ENCODE measurements around the gene CEP68.
"Not testable (repeated sequence)": the region's sequence is repeated elsewhere in the genome, so short reads cannot be mapped to it uniquely, and the experiment has no call there.

Gene CEP68

GRCh38 chr2:65114921-65115320 lies 58.7 kb downstream of the CEP68 start:
- no peak for ATAC-seq (ENCODE audit: low read depth)
- Histone ChIP-seq H3K9me3 (ENCODE audit: severe bottlenecking) (no peaks in the 10 kb centered on the region), H3K27ac (ENCODE audit: poor library complexity, severe bottlenecking) (no peak overlapping the region), H3K27me3 (ENCODE audit: insufficient read depth, poor library complexity, severe bottlenecking) (no peaks in the 10 kb centered on the region), H3K4me1 (ENCODE audit: insufficient read depth, poor library complexity, severe bottlenecking) (no peaks in the 10 kb centered on the region), H3K36me3 (ENCODE audit: low read depth) (peaks cover 21% of the 10 kb centered on the region; the same call in 1 of the 2 replicates), H3K4me3 (ENCODE audit: severe bottlenecking) (no peak overlapping the region)
- no peak for TF ChIP-seq CTCF (IDR thresholded peaks at IDR 0.05; ENCODE audit: poor library complexity, severe bottlenecking)
- no peak for DNase-seq (ENCODE audit: low spot score)

GRCh38 chr2:65116645-65117044 lies 60.4 kb downstream of the CEP68 start:
- Histone ChIP-seq H3K9me3 (ENCODE audit: severe bottlenecking) (no peaks in the 10 kb centered on the region), H3K27me3 (ENCODE audit: insufficient read depth, poor library complexity, severe bottlenecking) (no peaks in the 10 kb centered on the region), H3K4me3 (ENCODE audit: severe bottlenecking) (no peak overlapping the region), H3K36me3 (ENCODE audit: low read depth) (peaks cover 18% of the 10 kb centered on the region; the same call in 1 of the 2 replicates), H3K4me1 (ENCODE audit: insufficient read depth, poor library complexity, severe bottlenecking) (no peaks in the 10 kb centered on the region), H3K27ac (ENCODE audit: poor library complexity, severe bottlenecking) (no peak overlapping the region)
- no peak for TF ChIP-seq CTCF (IDR thresholded peaks at IDR 0.05; ENCODE audit: poor library complexity, severe bottlenecking)
- DNase-seq (ENCODE audit: low spot score) (no peak), ATAC-seq (ENCODE audit: low read depth) (no peak)

GRCh38 chr2:65120990-65121693 lies 64.9 kb downstream of the CEP68 start:
- Histone ChIP-seq H3K4me1 (ENCODE audit: insufficient read depth, poor library complexity, severe bottlenecking) (peaks cover 3% of the 10 kb centered on the region), H3K36me3 (ENCODE audit: low read depth) (peaks cover 20% of the 10 kb centered on the region; the same call in 1 of the 2 replicates), H3K9me3 (ENCODE audit: severe bottlenecking) (no peaks in the 10 kb centered on the region), H3K27ac (ENCODE audit: poor library complexity, severe bottlenecking) (no peak overlapping the region), H3K27me3 (ENCODE audit: insufficient read depth, poor library complexity, severe bottlenecking) (no peaks in the 10 kb centered on the region), H3K4me3 (ENCODE audit: severe bottlenecking) (no peak overlapping the region)
- ATAC-seq (ENCODE audit: low read depth), result no peak
- TF ChIP-seq CTCF (IDR thresholded peaks at IDR 0.05; ENCODE audit: poor library complexity, severe bottlenecking), result no peak
- DNase-seq (ENCODE audit: low spot score), result no peak

- ATAC-seq (ENCODE audit: low read depth) (no peak), DNase-seq (ENCODE audit: low spot score) (no peak)
- no peak for TF ChIP-seq CTCF (IDR thresholded peaks at IDR 0.05; ENCODE audit: poor library complexity, severe bottlenecking)
- Histone ChIP-seq H3K27me3 (ENCODE audit: insufficient read depth, poor library complexity, severe bottlenecking) (no peaks in the 10 kb centered on the region), H3K9me3 (ENCODE audit: severe bottlenecking) (no peaks in the 10 kb centered on the region), H3K27ac (ENCODE audit: poor library complexity, severe bottlenecking) (no peak overlapping the region), H3K36me3 (ENCODE audit: low read depth) (peaks cover 23% of the 10 kb centered on the region; the same call in 1 of the 2 replicates), H3K4me1 (ENCODE audit: insufficient read depth, poor library complexity, severe bottlenecking) (peaks cover 11% of the 10 kb centered on the region), H3K4me3 (ENCODE audit: severe bottlenecking) (no peak overlapping the region)
Observed at GRCh38 chr2:65122313-65122712, 66.1 kb downstream of the CEP68 start.

GRCh38 chr2:65125457-65125856 lies 69.2 kb downstream of the CEP68 start:
- H3K9me3 ChIP-seq (ENCODE audit: severe bottlenecking); H3K4me3 ChIP-seq (ENCODE audit: severe bottlenecking); DNase-seq (ENCODE audit: low spot score); H3K27me3 ChIP-seq (ENCODE audit: insufficient read depth, poor library complexity, severe bottlenecking); ATAC-seq (ENCODE audit: low read depth); H3K27ac ChIP-seq (ENCODE audit: poor library complexity, severe bottlenecking): not testable (repeated sequence)
- Histone ChIP-seq H3K4me1 (ENCODE audit: insufficient read depth, poor library complexity, severe bottlenecking) (peaks cover 16% of the 10 kb centered on the region), H3K36me3 (ENCODE audit: low read depth) (peaks cover 24% of the 10 kb centered on the region)
